ENCODE measurements around the gene TMEM244. TPM values are rescaled to one million over a fixed set of nuclear protein-coding genes. Genes with fewer than 3 reads are reported as not detected.

Gene TMEM244
- not detected for total RNA-seq

GRCh38 chr6:129860908-129861665, at the start of gene TMEM244:
TSS of gene TMEM244 (minus strand) at chr6:129861315. CDS start at chr6:129861188, 127 bp downstream.
- no peak for TF ChIP-seq CTCF (IDR thresholded peaks at IDR 0.05; ENCODE audit: low read depth)

- no peak for TF ChIP-seq CTCF (IDR thresholded peaks at IDR 0.05; ENCODE audit: low read depth)
These were observed 47.7 kb upstream of the TMEM244 start for GRCh38 chr6:129908858-129909257.

GRCh38 chr6:129908356-129908755, 47.2 kb upstream of the TMEM244 start:
- no peak for TF ChIP-seq CTCF (IDR thresholded peaks at IDR 0.05; ENCODE audit: low read depth)

- no peak for TF ChIP-seq CTCF (IDR thresholded peaks at IDR 0.05; ENCODE audit: low read depth)
These were observed 45.5 kb upstream of the TMEM244 start for GRCh38 chr6:129906515-129907077.

- no peak for TF ChIP-seq CTCF (IDR thresholded peaks at IDR 0.05; ENCODE audit: low read depth)
These were observed 42.0 kb upstream of the TMEM244 start for GRCh38 chr6:129903082-129903481.

- TF ChIP-seq CTCF (IDR thresholded peaks at IDR 0.05; ENCODE audit: low read depth): no peak
These were observed 41.6 kb upstream of the TMEM244 start for GRCh38 chr6:129902681-129903080.

- no peak for TF ChIP-seq CTCF (IDR thresholded peaks at IDR 0.05; ENCODE audit: low read depth)
These were observed 40.8 kb upstream of the TMEM244 start for GRCh38 chr6:129901910-129902309.

Data from subcutaneous adipose tissue (tissue), 4 donors.